Measurements from ENCODE around the gene P3H2.

The P3H2 gene

DNA sequence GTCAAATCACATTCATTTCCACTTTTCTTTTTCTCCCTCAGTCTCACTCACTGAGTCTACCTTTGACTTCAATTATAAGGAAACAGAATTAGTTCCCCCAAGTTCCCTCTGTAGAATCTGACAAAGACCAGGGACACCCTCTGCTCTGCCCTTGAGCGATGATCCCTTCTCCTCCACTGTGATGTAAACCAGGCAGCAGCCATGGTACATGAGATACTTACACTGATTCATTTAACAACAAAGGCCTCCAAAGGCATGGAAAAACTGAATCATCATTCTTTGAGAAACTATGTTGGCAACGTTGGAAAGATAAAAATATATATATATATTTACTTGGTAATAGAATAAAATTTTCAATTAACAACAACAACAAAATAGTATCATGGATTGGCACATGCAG, 84.1 kb downstream of the P3H2 start:
- no peak for DNase-seq (ENCODE audit: low spot score in 2 of 2)
- Mint-ChIP-seq H3K4me1 (no peaks in the 10 kb centered on the region), H3K27ac (ENCODE audit: low read depth) (no peak overlapping the region), H3K4me3 (no peak overlapping the region), H3K27me3 (peaks cover 40% of the 10 kb centered on the region), H3K9me3 (no peaks in the 10 kb centered on the region), H3K36me3 (ENCODE audit: insufficient read depth) (no peaks in the 10 kb centered on the region)
- no peak for ATAC-seq (replicated peaks; ENCODE audit: extremely low read depth, poor library complexity, severe bottlenecking)

DNA sequence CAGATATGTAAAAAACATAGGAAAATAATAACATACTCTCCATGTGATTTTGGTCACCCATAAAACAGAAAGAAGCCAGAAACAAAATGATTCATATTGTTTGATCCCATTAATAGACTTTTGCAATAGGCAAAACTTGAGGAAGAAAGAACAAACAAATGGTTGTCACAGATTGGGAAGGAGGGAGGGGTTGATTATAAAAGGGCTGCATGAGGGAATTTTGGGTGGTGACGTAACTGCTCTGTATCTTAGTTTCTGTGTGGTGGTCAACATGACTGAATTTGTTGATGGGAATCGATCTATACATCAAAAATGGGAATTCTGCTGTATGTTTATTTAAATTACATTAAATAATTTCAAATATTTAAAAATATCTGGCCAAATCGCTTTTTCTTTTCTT, 86.3 kb downstream of the P3H2 start:
- H3K9me3 Mint-ChIP-seq: no peaks in the 10 kb centered on the region
- no peaks in the 10 kb centered on the region for H3K36me3 Mint-ChIP-seq (ENCODE audit: insufficient read depth)
- ATAC-seq (replicated peaks; ENCODE audit: extremely low read depth, poor library complexity, severe bottlenecking): no peak
- no peak overlapping the region for H3K27ac Mint-ChIP-seq (ENCODE audit: low read depth)
- no peak overlapping the region for H3K4me3 Mint-ChIP-seq
- DNase-seq (ENCODE audit: low spot score in 2 of 2): no peak
- no peaks in the 10 kb centered on the region for H3K4me1 Mint-ChIP-seq
- peaks cover 30% of the 10 kb centered on the region for H3K27me3 Mint-ChIP-seq

DNA sequence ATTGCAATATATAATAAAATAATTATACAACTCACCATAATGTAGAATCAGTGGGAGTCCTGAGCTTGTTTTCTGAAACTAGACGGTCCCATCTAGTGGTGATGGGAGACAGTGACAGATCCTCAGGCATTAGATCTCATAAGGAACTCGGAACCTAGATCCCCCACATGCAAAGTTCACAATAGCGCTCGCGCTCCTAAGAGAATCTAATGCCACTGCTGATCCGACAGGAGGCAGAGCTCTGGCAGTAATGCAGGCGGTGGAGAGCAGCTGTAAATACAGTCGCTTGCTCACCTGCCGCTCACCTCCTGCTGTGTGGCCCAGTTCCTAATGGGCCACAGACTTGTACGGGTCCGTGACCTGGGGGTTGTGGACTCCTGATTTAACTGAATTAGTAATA, 87.8 kb downstream of the P3H2 start:
- Mint-ChIP-seq H3K4me1 (no peaks in the 10 kb centered on the region), H3K27me3 (peaks cover 32% of the 10 kb centered on the region), H3K36me3 (ENCODE audit: insufficient read depth) (no peaks in the 10 kb centered on the region), H3K4me3 (no peak overlapping the region), H3K27ac (ENCODE audit: low read depth) (no peak overlapping the region), H3K9me3 (no peaks in the 10 kb centered on the region)
- ATAC-seq (replicated peaks; ENCODE audit: extremely low read depth, poor library complexity, severe bottlenecking) (no peak), DNase-seq (ENCODE audit: low spot score in 2 of 2) (no peak)

DNA sequence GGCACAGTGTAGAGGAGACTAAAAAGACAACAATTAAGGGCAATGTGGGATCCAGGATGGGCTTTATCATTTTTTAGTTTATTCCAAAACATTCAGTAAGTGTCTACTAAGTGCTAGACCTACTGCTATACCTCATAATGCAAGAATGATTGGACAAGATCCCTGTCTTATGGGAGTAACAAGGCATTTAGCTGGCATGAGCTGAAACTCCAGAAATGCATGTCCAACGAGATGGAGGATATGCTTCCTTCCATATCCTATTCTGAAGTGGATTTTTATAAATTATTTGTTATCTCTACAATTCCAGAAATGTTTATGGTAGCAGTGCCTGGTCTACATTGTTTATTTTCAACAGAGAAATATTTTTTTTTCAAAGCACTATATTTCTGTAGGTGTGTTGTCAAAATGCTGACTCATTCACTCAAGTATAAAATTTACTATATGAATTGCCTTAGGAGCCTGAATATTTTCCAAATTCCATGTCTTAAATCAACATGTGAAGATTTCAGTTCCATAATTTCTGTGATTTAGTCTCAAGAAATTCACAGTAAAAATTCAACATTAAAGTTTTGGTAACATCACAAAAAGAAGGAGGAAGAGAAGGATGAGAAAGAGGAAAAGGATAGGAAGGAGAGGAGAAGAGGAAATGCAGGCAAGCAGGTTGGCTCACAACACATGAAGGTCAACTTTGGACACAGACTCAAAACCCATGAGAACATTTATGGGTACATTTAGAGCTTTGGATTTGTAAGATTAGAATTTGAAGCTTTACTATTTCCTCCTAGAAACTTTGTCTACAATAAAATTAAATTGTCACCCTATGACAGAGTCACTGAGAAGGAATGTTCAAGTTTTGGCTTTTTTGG, 88.6 kb downstream of the P3H2 start:
- Mint-ChIP-seq H3K9me3 (no peaks in the 10 kb centered on the region), H3K36me3 (ENCODE audit: insufficient read depth) (no peaks in the 10 kb centered on the region), H3K27me3 (peaks cover 37% of the 10 kb centered on the region), H3K4me3 (no peak overlapping the region), H3K4me1 (no peaks in the 10 kb centered on the region), H3K27ac (ENCODE audit: low read depth) (no peak overlapping the region)
- no peak for ATAC-seq (replicated peaks; ENCODE audit: extremely low read depth, poor library complexity, severe bottlenecking)
- no peak for DNase-seq (ENCODE audit: low spot score in 2 of 2)

DNA sequence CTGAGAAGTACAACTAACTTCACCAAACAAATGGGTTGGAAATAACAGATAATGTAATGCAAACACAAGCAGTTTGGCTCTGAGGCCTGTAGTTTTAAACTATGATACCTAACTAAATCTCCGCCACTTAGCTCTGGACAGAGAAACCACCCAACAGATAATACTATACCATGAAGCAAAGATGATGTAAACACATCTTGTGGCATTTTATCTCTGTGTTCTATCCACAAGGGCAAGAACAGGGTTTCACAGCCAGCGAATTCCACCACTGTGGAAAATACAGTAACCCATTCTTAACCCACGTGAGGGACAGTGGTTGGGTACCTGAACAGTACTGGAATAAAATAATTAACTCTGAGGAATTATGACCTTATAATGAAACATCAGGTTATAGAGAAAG, 93.6 kb downstream of the P3H2 start:
- H3K4me1 Mint-ChIP-seq: no peaks in the 10 kb centered on the region
- ATAC-seq (replicated peaks; ENCODE audit: extremely low read depth, poor library complexity, severe bottlenecking): no peak
- no peaks in the 10 kb centered on the region for H3K36me3 Mint-ChIP-seq (ENCODE audit: insufficient read depth)
- no peak for DNase-seq (ENCODE audit: low spot score in 2 of 2)
- no peaks in the 10 kb centered on the region for H3K9me3 Mint-ChIP-seq
- H3K27ac Mint-ChIP-seq (ENCODE audit: low read depth): no peak overlapping the region
- peaks cover 19% of the 10 kb centered on the region for H3K27me3 Mint-ChIP-seq
- no peak overlapping the region for H3K4me3 Mint-ChIP-seq

DNA sequence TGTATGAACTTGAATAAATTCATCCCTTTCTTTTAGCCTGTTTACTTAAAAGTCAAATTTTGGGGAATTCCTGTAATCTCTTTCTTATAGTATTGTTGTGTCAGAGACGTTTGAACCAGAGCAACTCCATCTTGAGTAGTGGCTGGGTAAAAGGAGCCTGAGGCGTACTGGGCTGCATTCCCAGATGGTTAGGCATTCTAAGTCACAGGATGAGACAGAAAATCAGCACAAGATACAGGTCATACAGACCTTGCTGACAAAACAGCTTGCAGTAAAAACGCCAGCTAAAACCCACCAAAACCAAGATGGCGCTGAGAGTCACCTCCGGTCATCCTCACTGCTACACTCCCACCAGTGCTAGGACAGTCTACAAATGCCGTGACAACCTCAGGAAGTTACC, 94.5 kb downstream of the P3H2 start:
- H3K9me3 Mint-ChIP-seq: no peaks in the 10 kb centered on the region
- H3K4me1 Mint-ChIP-seq: no peaks in the 10 kb centered on the region
- H3K27ac Mint-ChIP-seq (ENCODE audit: low read depth): no peak overlapping the region
- H3K36me3 Mint-ChIP-seq (ENCODE audit: insufficient read depth): no peaks in the 10 kb centered on the region
- ATAC-seq (replicated peaks; ENCODE audit: extremely low read depth, poor library complexity, severe bottlenecking) (no peak), DNase-seq (ENCODE audit: low spot score in 2 of 2) (no peak)
- no peak overlapping the region for H3K4me3 Mint-ChIP-seq
- peaks cover 27% of the 10 kb centered on the region for H3K27me3 Mint-ChIP-seq

DNA sequence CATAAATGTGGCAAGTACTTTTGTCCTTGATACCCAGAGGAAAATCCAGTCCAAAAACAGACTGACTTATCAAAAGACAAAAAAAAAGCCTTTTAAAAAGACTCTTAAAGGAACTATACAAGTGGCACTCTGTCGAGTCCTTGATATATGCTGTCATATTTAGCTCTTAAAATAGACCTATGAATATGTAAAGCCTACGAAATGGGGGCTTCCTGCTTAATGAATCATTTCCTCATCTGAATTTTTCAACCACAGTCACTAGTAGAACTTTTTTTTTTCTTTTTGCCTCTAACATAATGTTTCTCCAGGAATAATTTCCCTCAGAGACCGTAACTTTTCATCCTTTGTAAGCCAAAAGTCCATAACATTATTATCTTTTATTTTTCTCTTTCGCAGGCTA, 95.8 kb downstream of the P3H2 start:
- Mint-ChIP-seq H3K9me3 (no peaks in the 10 kb centered on the region), H3K4me1 (no peaks in the 10 kb centered on the region), H3K27me3 (peaks cover 28% of the 10 kb centered on the region), H3K36me3 (ENCODE audit: insufficient read depth) (no peaks in the 10 kb centered on the region), H3K4me3 (no peak overlapping the region), H3K27ac (ENCODE audit: low read depth) (no peak overlapping the region)
- DNase-seq (ENCODE audit: low spot score in 2 of 2): no peak
- ATAC-seq (replicated peaks; ENCODE audit: extremely low read depth, poor library complexity, severe bottlenecking): no peak

DNA sequence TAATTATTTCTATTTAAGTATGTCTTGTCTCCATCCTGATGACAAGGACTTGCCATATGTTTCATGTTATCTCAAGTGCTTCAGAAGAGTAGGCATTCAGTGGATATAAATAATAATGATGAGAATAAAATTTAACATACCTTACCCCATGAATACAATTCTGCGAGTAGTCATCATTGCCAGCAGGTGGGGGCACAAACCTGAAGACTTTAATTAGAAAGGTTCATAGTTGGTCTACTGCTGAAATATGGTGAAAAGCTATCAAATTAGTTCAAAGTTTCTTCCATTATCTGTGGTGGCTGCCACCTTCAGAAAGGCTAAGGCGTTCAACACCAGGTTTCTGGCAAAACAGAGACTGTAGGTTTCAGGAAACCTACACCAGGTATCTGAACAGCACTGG, 100.9 kb downstream of the P3H2 start:
- Mint-ChIP-seq H3K4me3 (no peak overlapping the region), H3K27ac (ENCODE audit: low read depth) (no peak overlapping the region), H3K4me1 (no peaks in the 10 kb centered on the region), H3K9me3 (no peaks in the 10 kb centered on the region), H3K36me3 (ENCODE audit: insufficient read depth) (no peaks in the 10 kb centered on the region), H3K27me3 (peaks cover 45% of the 10 kb centered on the region)
- ATAC-seq (replicated peaks; ENCODE audit: extremely low read depth, poor library complexity, severe bottlenecking) (no peak), DNase-seq (ENCODE audit: low spot score in 2 of 2) (no peak)

DNA sequence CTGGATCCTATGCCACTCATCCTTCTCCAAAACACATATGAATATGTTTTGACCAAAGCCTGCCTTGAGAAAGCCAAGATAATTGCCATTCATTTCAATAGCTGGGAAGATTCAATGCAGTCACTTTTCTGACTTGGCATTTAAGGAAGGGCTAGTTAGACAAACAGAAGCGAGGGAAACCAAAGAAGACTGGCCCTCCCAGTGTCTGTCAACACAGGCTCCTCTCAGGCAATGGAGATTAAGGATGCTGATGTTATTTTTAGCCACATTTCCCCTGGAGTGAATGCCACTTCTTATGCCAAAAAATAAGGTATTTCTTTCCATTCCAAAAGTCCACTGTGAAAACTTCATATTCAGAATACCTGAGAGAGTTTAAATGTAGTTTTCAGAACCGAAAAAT, 101.7 kb downstream of the P3H2 start:
- Mint-ChIP-seq H3K4me1 (no peaks in the 10 kb centered on the region), H3K4me3 (no peak overlapping the region), H3K9me3 (no peaks in the 10 kb centered on the region), H3K27ac (ENCODE audit: low read depth) (no peak overlapping the region), H3K36me3 (ENCODE audit: insufficient read depth) (no peaks in the 10 kb centered on the region), H3K27me3 (peaks cover 45% of the 10 kb centered on the region)
- DNase-seq (ENCODE audit: low spot score in 2 of 2) (no peak), ATAC-seq (replicated peaks; ENCODE audit: extremely low read depth, poor library complexity, severe bottlenecking) (no peak)

DNA sequence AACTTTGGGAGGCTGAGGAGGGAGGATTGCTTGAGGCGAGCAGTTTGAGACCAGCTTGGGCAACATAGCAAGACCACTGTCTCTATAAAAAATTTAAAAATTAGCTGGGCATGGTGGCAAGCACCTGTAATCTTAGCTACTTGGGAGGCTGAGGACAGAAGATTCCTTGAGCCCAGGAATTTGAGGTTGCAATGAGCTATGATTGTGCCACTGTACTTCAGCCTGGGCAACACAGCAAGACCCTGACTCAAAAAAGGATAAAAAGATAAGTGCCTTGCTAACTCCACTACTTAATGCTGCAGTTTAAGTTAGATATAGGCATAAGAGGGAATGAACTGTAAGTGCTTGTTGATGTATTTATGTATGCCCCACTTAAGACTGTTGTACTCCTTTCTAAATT, 102.2 kb downstream of the P3H2 start:
- Mint-ChIP-seq H3K36me3 (ENCODE audit: insufficient read depth) (no peaks in the 10 kb centered on the region), H3K4me1 (no peaks in the 10 kb centered on the region), H3K27me3 (peaks cover 43% of the 10 kb centered on the region), H3K9me3 (no peaks in the 10 kb centered on the region), H3K27ac (ENCODE audit: low read depth) (no peak overlapping the region), H3K4me3 (no peak overlapping the region)
- ATAC-seq (replicated peaks; ENCODE audit: extremely low read depth, poor library complexity, severe bottlenecking) (no peak), DNase-seq (ENCODE audit: low spot score in 2 of 2) (no peak)

DNA sequence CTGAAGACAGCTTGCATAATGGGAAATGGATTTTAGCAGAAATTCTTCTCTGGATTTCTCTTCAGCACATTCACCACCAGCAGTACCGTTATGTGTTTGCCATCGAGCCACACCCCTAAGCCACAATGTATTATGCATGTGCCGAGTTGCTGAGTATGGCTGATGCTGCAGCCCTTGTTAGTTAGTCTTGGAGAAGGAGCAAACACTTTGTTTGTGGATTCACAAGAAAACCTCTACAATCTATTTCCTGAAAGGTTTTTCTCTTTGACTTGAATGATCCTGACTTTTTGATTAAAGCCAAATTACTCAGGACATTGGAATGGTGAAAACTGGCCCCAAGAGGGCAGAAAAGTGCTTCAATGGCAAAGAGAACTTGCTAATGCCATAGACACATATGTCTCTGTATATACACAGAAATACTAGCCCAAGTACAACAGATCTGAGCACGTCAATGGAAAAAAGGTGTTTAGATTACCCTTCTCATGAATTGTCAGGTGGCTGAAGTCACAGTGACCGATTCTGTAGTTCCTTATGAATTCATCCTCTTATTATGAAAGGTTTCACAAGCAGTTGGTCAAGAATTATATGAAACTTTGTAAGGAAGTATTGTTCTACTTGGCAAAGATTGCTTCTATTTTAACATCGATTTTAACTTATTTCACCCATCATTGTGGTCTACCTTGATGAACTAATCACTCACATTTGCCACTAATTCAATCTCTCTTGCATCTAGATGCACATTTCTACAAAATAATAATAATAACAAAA, 103.0 kb downstream of the P3H2 start:
- H3K4me1 Mint-ChIP-seq: no peaks in the 10 kb centered on the region
- DNase-seq (ENCODE audit: low spot score in 2 of 2): no peak
- peaks cover 36% of the 10 kb centered on the region for H3K27me3 Mint-ChIP-seq
- H3K9me3 Mint-ChIP-seq: no peaks in the 10 kb centered on the region
- H3K4me3 Mint-ChIP-seq: no peak overlapping the region
- no peak for ATAC-seq (replicated peaks; ENCODE audit: extremely low read depth, poor library complexity, severe bottlenecking)
- no peaks in the 10 kb centered on the region for H3K36me3 Mint-ChIP-seq (ENCODE audit: insufficient read depth)
- no peak overlapping the region for H3K27ac Mint-ChIP-seq (ENCODE audit: low read depth)

DNA sequence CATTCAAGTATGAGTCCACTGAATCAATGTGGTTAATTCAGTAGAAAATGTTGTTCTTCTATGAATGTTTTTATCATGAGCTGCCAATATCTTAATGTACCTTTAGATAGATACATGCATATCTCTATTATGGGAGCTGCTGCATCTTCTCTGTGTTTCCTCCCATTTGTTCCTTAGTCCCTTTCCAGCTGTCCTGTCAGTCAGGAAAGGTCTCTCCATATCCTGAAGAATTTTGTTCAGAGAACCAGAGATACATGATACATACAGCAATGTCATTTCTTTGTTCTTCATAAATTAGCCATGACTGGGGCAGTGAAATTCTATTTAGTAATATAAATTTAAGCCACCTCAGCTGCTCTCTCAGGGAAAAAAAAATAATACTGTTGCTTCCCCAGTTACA, 103.7 kb downstream of the P3H2 start:
- DNase-seq (ENCODE audit: low spot score in 2 of 2): no peak
- Mint-ChIP-seq H3K27ac (ENCODE audit: low read depth) (no peak overlapping the region), H3K4me3 (no peak overlapping the region), H3K36me3 (ENCODE audit: insufficient read depth) (no peaks in the 10 kb centered on the region), H3K27me3 (peaks cover 36% of the 10 kb centered on the region), H3K4me1 (no peaks in the 10 kb centered on the region), H3K9me3 (no peaks in the 10 kb centered on the region)
- ATAC-seq (replicated peaks; ENCODE audit: extremely low read depth, poor library complexity, severe bottlenecking): no peak

DNA sequence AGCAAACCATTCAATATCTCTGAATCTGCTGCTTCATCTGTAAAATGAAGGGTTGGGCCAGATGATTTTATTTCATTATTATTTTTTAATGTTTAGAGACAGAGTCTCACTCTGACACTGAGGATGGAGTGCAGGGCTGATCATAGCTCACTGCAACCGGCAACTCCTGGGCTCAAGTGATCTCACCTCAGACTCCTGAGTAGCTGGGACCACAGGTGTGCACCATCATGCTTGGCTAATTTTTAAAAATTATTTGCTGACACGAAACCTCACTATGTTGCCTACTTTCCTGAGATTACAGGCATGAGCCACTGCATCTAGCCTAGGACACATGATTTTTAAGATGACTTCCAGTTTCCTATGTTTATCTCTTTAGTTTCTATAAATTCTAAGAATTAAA, 105.8 kb downstream of the P3H2 start:
- Mint-ChIP-seq H3K27ac (ENCODE audit: low read depth) (no peak overlapping the region), H3K27me3 (peaks cover 27% of the 10 kb centered on the region), H3K4me3 (no peak overlapping the region), H3K9me3 (no peaks in the 10 kb centered on the region), H3K36me3 (ENCODE audit: insufficient read depth) (no peaks in the 10 kb centered on the region), H3K4me1 (no peaks in the 10 kb centered on the region)
- DNase-seq (ENCODE audit: low spot score in 2 of 2) (no peak), ATAC-seq (replicated peaks; ENCODE audit: extremely low read depth, poor library complexity, severe bottlenecking) (no peak)
